ENCODE results near the gene SI.

DNA sequence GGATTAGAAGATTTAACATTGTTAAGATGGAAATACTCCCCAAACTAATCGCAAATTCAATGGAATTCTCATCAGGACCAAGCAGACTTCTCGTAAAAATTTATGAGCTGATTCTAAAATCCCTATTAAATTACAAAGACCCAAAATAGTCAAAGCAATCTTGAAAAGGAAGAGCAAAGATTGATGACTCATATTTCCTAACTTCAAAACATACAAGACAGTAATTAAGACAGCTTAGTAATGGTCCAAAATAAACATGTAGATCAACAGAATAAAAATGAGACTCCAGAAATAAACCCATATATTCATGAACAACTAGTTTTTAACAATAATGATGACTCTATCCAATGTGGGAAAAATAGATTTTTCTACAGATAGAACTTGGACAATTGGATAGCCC is 148.7 kb downstream of the SI start:
- TF ChIP-seq CTCF (IDR thresholded peaks at IDR 0.05; ENCODE audit: insufficient read depth, low read length) (no peak), GABPA (IDR thresholded peaks at IDR 0.05; ENCODE audit: low read depth) (no peak)

Measured in HL-60 (cell line).